ENCODE results near the gene SEMA5A. TPM values are rescaled to one million over a fixed set of nuclear protein-coding genes. Genes with fewer than 3 reads are reported as not detected.

Gene SEMA5A
- total and polyA plus RNA-seq, 2 of the 8 experiments (the other 6 are each of a cell fraction or from before 2014, with no cell fraction given), result 5.3 to 8.9 TPM

DNA sequence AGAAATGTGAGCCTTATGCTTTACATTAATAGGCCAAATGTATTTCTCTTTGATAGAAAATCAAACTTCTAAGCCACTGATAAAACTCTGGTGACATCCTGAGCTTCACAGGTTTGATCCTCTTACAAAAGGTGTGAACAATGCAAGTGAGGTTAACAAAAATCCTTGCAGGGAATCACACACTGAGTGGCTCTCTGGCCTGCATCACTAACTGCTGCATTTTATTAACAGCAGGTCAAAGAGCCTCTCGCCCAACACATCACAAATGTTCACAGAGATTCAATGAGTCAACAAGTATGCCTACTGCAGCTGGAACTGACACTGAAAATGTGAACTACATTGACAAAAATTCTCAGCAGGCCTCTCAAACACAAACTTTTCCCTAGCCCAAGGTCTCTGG is 122.3 kb downstream of the SEMA5A start:
- H2AFZ ChIP-seq (ENCODE audit: low read length), result no peak overlapping the region
- H3K4me1 ChIP-seq (replicated peaks in 1 of 4; ENCODE audit: control insufficient read depth in 3 of 4, insufficient read depth in 4 of 4, low read length in 3 of 4), result no peaks in the 10 kb centered on the region
- CTCF ChIA-PET (ENCODE audit: partially characterized antibody), result interaction anchor here (1.3 kb wide), 1 partner anchor 79 kb away, joined by 3 read pairs; no protein-coding TSS in a partner anchor
- no peaks in the 10 kb centered on the region for H3K23me2 ChIP-seq (ENCODE audit: low read depth, low read length)
- no peak overlapping the region for H2BK12ac ChIP-seq (ENCODE audit: low read depth, low read length)
- H2BK20ac ChIP-seq (ENCODE audit: low read length), result no peak overlapping the region
- DNase-seq (ENCODE audit: low read depth in 1 of 2, low spot score in 2 of 2) (no peak), FAIRE-seq (no peak)
- no peak overlapping the region; a peak in 1 of 7 replicates for H3K9ac ChIP-seq (replicated peaks in 1 of 4; ENCODE audit: extremely low read depth in 1 of 4, low read depth in 3 of 4, low read length in 3 of 4)
- no peak overlapping the region for H3K23ac ChIP-seq (ENCODE audit: insufficient read length)
- H2AK5ac ChIP-seq (ENCODE audit: low read depth, low read length), result no peak overlapping the region
- no peak overlapping the region for H2BK15ac ChIP-seq (ENCODE audit: low read length)
- no peak overlapping the region for H4K5ac ChIP-seq (ENCODE audit: insufficient read length, low read depth, low read length)
- no peak overlapping the region for H3K4ac ChIP-seq (replicated peaks; ENCODE audit: insufficient read length, low read depth, low read length)
- no peak overlapping the region for H2BK5ac ChIP-seq (ENCODE audit: low read depth, low read length)
- H3K27me3 ChIP-seq (replicated peaks in 1 of 4; ENCODE audit: control insufficient read depth in 3 of 4, extremely low read depth in 1 of 4, insufficient read depth in 3 of 4, low read length in 3 of 4), result no peaks in the 10 kb centered on the region
- H3K4me2 ChIP-seq (ENCODE audit: insufficient read depth in 1 of 2, low read depth in 2 of 2, low read length in 2 of 2), result no peak overlapping the region
- no peak overlapping the region for H2BK120ac ChIP-seq (replicated peaks; ENCODE audit: low read depth, low read length)
- 88% methylated on average over 1 of the region's 1 CpG; no CpG with 5 or more reads in 1 of the 2 experiments for WGBS, 2 experiments (ENCODE audit: extremely low coverage in 1 of 2, insufficient coverage in 1 of 2, insufficient read length in 1 of 2, insufficient replicate concordance in 2 of 2, low coverage in 1 of 2, low lambda C conversion rate in 2 of 2, missing lambda C conversion rate in 1 of 2)
- no peak overlapping the region for H3K56ac ChIP-seq (replicated peaks; ENCODE audit: insufficient read length, low read depth, low read length)
- no peaks in the 10 kb centered on the region for H3K79me2 ChIP-seq (ENCODE audit: control insufficient read depth in 1 of 2, insufficient read depth in 2 of 2, low read length in 2 of 2)
- no peak overlapping the region for H3K14ac ChIP-seq (ENCODE audit: insufficient read length)
- H3K18ac ChIP-seq (ENCODE audit: extremely low read depth, low read length), result no peak overlapping the region
- no peaks in the 10 kb centered on the region for H3K36me3 ChIP-seq (ENCODE audit: control insufficient read depth in 2 of 4, insufficient read depth in 4 of 4, low read length in 3 of 4)
- no peaks in the 10 kb centered on the region; a peak in 1 of 4 replicates for H3K9me3 ChIP-seq (ENCODE audit: insufficient read depth in 2 of 2, low read depth in 1 of 2, low read length in 1 of 2)
- no peak overlapping the region for H3K4me3 ChIP-seq (ENCODE audit: extremely low read depth in 1 of 4, insufficient read depth in 2 of 4, low read depth in 3 of 4, low read length in 4 of 4)
- no peak overlapping the region for H4K8ac ChIP-seq (ENCODE audit: extremely low read depth, insufficient read depth, low read length)
- no peaks in the 10 kb centered on the region for H4K20me1 ChIP-seq (replicated peaks in 1 of 2; ENCODE audit: control insufficient read depth in 1 of 2, insufficient read depth in 2 of 2, low read length in 2 of 2)
- H4K91ac ChIP-seq (replicated peaks; ENCODE audit: insufficient read length, low read length), result no peak overlapping the region
- POLR2A ChIA-PET (ENCODE audit: partially characterized antibody), result no interaction called here
- TF ChIP-seq KDM5A (IDR thresholded peaks at IDR 0.05; ENCODE audit: low read length) (no peak), MAFK (IDR thresholded peaks at IDR 0.05; ENCODE audit: low read depth, low read length) (no peak)
- H3K27ac ChIP-seq (ENCODE audit: low read depth, low read length), result no peak overlapping the region
- H3K79me1 ChIP-seq (ENCODE audit: low read depth, low read length), result no peaks in the 10 kb centered on the region

Measured in H1 (cell line).